22Rv1 (cell line): ENCODE data around the gene GLUD1.

ENCODE experiments used
- ZFX ChIP-seq: fragments of 450-650 bp; IDR thresholded peaks from 2 replicates; pipeline ENCODE4 v1.6.1; 2017; ENCODE audit warnings: antibody characterized with exemption, borderline replicate concordance
- TF ChIP-seq, protein P1 (sequence below): fragments of 450-650 bp; IDR thresholded peaks from 2 replicates; pipeline ENCODE4 v1.5.1; 2017; ENCODE audit warnings: mild to moderate bottlenecking

DNA sequence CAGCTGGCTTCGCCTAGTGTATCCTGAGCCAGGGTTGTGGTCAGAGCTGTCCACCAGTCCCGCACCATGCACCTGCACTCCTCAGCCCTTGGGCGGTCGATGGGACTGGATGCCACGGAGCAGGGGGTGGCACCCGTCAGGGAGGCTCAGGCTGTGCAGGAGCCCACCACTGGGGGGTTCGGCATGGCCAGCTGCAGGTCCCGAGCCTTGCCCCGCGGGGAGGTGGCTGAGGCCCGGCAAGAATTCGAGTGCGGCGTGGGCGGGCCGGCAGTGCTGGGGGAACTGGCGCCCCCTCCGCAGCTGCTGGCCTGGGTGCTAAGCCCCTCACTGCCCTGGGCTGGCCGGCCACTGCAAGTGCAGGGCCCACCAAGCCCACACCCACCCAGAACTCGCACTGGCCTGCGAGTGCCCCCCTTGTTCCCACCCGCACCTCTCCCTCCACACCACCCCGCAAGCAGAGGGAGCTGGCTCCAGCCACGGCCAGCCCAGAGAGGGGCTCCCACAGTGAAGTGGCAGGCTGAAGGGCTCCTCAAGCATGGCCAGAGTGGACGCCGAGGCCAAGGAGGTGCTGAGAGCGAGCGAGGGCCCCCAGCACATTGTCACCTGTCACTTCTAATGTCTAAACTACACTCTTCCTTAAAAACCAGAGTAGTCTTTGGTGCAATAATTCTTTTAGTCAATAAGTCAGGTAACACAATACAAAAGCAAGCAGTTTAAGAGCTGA lies 63.6 kb downstream of the GLUD1 start:
- TF ChIP-seq, protein P1, sequence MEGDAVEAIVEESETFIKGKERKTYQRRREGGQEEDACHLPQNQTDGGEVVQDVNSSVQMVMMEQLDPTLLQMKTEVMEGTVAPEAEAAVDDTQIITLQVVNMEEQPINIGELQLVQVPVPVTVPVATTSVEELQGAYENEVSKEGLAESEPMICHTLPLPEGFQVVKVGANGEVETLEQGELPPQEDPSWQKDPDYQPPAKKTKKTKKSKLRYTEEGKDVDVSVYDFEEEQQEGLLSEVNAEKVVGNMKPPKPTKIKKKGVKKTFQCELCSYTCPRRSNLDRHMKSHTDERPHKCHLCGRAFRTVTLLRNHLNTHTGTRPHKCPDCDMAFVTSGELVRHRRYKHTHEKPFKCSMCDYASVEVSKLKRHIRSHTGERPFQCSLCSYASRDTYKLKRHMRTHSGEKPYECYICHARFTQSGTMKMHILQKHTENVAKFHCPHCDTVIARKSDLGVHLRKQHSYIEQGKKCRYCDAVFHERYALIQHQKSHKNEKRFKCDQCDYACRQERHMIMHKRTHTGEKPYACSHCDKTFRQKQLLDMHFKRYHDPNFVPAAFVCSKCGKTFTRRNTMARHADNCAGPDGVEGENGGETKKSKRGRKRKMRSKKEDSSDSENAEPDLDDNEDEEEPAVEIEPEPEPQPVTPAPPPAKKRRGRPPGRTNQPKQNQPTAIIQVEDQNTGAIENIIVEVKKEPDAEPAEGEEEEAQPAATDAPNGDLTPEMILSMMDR: no peak
- no peak for TF ChIP-seq ZFX
